Measurements from ENCODE around the gene RAB3GAP2.

GRCh38 chr1:220272047-220272840 lies at the start of gene RAB3GAP2:
- TF ChIP-seq POLR2A (IDR thresholded peaks at IDR 0.05; ENCODE audit: low read depth, low read length) (peak; percentile 92), POLR2AphosphoS5 (IDR thresholded peaks at IDR 0.05; ENCODE audit: low read depth, low read length) (peak; percentile 94), SPI1 (IDR thresholded peaks at IDR 0.05; ENCODE audit: low read depth, low read length) (peak; percentile 75), POU2F2 (IDR thresholded peaks at IDR 0.05; ENCODE audit: low read depth, low read length) (peak; percentile 33; the same call in 1 of the 2 replicates), TAF1 (IDR thresholded peaks at IDR 0.05; ENCODE audit: low read depth, low read length) (peak; percentile 50)
